OCI-LY7 (cell line): ENCODE data around the gene CNOT3.

Experiments
- CTCF ChIP-seq: fragments of 200-600 bp; sonication (generic); conservative IDR thresholded peaks from 2 replicates; pipeline ENCODE4 v1.5.1; 2014; ENCODE audit warnings: mild to moderate bottlenecking, antibody characterized with exemption, low read length, moderate library complexity, mixed read lengths
- EZH2phosphoT487 ChIP-seq: fragments of 200-600 bp; sonication (generic); IDR thresholded peaks from 2 replicates; pipeline ENCODE4 v1.6.1; 2018; ENCODE audit warnings: low read depth, borderline replicate concordance, mild to moderate bottlenecking, mixed run types, antibody characterized with exemption, low read length, moderate library complexity, mixed read lengths

DNA sequence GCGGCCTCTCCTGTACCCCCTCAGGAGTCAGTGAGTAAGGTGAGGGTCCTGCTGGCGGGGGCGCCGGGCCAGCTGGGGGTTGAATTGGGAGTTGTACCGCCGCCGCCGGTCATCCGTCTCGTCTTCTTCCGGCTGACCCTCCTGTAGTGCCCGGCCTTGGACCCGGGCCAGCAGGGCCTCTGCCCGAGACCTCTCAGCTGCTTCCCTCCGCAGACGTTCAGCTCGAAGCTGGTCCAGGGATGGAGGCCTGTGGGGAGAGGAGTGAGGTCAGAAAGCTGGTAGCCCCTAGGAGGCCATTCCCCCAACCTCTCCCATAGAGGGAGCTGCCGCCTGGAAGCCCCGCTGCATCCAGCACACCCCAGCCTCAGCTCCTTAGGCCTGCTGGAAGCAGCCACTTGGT is 18.1 kb downstream of the CNOT3 start:
- TF ChIP-seq CTCF, result no peak
- no peak for TF ChIP-seq EZH2phosphoT487
